GM10266 (cell line): Measurements from ENCODE around the gene LRRC10B.

ENCODE experiments used
- DNase-seq: peaks from one replicate; pipeline ENCODE4 v3.0.0; 2012; ENCODE audit errors: extremely low spot score
- TF ChIP-seq, protein P1 (sequence below): IDR thresholded peaks from 2 replicates; pipeline ENCODE4 v1.5.1; 2012; ENCODE audit warnings: mild to moderate bottlenecking, low read depth; ENCODE audit not compliant: control insufficient read depth, insufficient read depth; ENCODE audit errors: missing control alignments

Gene LRRC10B

DNA sequence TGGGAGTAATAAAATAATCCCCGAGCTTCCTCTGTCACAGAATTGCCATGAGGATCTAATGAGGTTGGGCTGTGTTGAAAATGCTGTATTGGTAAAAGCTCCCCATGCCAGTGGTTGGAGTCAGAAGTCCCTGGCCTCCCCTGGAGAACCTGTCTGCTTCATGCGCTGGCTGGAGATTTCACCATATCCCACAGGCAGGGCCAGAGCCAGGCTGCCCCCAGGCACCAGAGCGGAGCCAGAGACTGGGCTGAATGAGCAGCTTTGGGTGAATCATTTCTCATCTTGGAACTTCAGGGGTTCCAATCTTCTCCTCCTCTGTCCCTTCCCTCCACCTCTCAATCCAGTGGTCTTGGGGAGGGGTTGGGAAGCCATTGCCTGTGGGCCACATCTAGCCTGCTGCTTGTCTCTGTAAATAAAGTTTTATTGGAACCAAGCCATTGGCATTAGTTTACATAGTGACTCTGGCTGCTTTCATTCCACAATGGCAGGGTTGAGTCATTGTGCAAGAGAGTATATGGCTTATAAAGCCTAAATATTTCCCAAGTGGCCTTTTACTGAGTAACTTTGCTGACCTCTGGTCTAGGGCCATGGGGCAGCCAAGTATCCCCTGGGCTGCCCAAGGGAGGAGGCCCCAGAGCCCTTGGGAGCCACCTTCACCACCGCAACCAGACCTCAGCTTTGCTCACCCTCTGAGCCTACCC is 35.2 kb downstream of the LRRC10B start:
- TF ChIP-seq, protein P1, sequence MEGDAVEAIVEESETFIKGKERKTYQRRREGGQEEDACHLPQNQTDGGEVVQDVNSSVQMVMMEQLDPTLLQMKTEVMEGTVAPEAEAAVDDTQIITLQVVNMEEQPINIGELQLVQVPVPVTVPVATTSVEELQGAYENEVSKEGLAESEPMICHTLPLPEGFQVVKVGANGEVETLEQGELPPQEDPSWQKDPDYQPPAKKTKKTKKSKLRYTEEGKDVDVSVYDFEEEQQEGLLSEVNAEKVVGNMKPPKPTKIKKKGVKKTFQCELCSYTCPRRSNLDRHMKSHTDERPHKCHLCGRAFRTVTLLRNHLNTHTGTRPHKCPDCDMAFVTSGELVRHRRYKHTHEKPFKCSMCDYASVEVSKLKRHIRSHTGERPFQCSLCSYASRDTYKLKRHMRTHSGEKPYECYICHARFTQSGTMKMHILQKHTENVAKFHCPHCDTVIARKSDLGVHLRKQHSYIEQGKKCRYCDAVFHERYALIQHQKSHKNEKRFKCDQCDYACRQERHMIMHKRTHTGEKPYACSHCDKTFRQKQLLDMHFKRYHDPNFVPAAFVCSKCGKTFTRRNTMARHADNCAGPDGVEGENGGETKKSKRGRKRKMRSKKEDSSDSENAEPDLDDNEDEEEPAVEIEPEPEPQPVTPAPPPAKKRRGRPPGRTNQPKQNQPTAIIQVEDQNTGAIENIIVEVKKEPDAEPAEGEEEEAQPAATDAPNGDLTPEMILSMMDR: no peak
- no peak for DNase-seq

- DNase-seq: no peak
- TF ChIP-seq, protein P1: no peak
These were observed 35.9 kb downstream of the LRRC10B start for GRCh38 chr11:61544466-61544865.

DNA sequence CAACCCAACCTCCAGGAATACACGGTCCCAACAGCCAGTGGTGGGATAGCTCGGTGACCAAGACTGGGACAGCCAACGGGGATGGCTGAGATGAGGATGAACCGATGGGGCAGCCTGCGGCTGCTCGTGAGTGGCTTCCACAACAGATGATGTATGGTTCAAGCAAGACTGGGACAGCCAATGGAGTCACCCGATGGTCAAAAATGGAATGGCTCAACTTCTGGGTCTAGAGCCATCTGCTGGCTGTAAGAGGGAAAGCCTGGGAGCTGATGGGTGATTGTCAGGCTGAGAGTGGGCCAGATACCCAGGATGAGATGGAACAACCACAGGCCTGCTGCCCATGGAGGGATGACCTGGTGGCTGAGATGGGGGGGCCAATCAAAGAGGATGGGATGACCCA is 36.8 kb downstream of the LRRC10B start:
- TF ChIP-seq, protein P1: peak; percentile 37
- DNase-seq: peak; percentile 80

DNA sequence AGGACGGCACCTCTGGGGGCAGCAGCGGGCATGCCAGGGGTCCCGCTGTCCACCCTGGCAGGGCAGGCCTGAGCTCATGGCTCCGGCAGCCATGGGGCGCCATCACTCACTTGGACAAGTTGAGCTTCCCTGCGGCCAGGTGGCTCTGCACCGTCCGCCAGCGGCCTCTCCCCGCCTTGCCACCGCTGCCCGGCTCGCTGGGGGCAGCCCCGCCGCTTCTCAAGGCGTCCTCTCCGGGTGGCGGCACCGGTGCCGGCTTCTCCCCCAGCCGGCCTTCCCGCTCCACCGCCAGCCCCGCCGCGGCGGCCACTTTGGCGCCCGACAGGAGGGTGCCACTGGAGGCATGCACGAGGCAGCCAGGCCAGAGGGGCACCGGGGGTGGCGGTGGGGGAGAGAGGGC is 37.4 kb downstream of the LRRC10B start:
- no peak for DNase-seq
- TF ChIP-seq, protein P1: no peak

GRCh38 chr11:61546663-61547062 is 38.1 kb downstream of the LRRC10B start:
- TF ChIP-seq, protein P1: no peak
- no peak for DNase-seq

GRCh38 chr11:61547246-61547645 is 38.7 kb downstream of the LRRC10B start:
- TF ChIP-seq, protein P1: no peak
- no peak for DNase-seq

DNA sequence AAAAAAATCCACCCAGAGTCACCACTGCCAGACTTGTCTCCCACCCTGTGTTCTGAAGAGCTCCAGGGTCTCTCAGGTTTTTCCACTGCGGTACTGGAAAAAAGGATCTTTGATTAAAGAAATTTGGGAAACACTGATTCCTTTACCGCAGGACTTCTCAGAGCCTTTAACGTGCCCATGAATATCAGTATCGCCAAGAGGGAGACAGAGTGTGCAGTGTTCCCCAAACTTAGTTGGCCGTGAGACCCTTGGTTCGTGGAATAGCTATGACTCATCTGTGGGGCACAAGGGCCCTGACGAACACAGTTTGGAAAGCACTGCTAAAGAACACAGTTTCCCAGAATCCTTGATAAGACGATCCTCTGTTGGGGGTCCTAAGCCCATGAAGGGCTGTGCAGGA is 40.6 kb downstream of the LRRC10B start:
- TF ChIP-seq, protein P1: no peak
- DNase-seq: no peak
